COR-L47 (cell line): ENCODE results near the gene KLHL3.

Experiments used
- DNase-seq: peaks from one replicate; lab custom pipeline; 2025; lab: John Stamatoyannopoulos, UW

KLHL3 gene

GRCh38 chr5:137708796-137709559 is 26.9 kb downstream of the KLHL3 start:
- peak; percentile 90 for DNase-seq

GRCh38 chr5:137708062-137708461 is 27.8 kb downstream of the KLHL3 start:
- no peak for DNase-seq

GRCh38 chr5:137706841-137707240 is 29.0 kb downstream of the KLHL3 start:
- no peak for DNase-seq

- DNase-seq, result no peak
Observed at GRCh38 chr5:137705106-137705505, 30.8 kb downstream of the KLHL3 start.

GRCh38 chr5:137703565-137703964 is 32.3 kb downstream of the KLHL3 start:
- no peak for DNase-seq

- DNase-seq, result no peak
Observed at GRCh38 chr5:137700282-137700680, 35.6 kb downstream of the KLHL3 start.

- no peak for DNase-seq
Observed at GRCh38 chr5:137699336-137700281, 36.3 kb downstream of the KLHL3 start.

- no peak for DNase-seq
Observed at GRCh38 chr5:137696481-137696880, 39.4 kb downstream of the KLHL3 start.

GRCh38 chr5:137695651-137696428 is 40.0 kb downstream of the KLHL3 start:
- DNase-seq, result no peak

GRCh38 chr5:137693951-137694721 is 41.8 kb downstream of the KLHL3 start:
- DNase-seq, result no peak

GRCh38 chr5:137693307-137693950 is 42.5 kb downstream of the KLHL3 start:
- no peak for DNase-seq

- no peak for DNase-seq
Observed at GRCh38 chr5:137689306-137689705, 46.6 kb downstream of the KLHL3 start.

- DNase-seq, result no peak
Observed at GRCh38 chr5:137688210-137688840, 47.6 kb downstream of the KLHL3 start.

GRCh38 chr5:137684761-137685160 is 51.1 kb downstream of the KLHL3 start:
- no peak for DNase-seq

- DNase-seq, result no peak
Observed at GRCh38 chr5:137681191-137681590, 54.7 kb downstream of the KLHL3 start.

- DNase-seq, result no peak
Observed at GRCh38 chr5:137679910-137680309, 56.0 kb downstream of the KLHL3 start.

GRCh38 chr5:137679195-137679594 is 56.7 kb downstream of the KLHL3 start:
- DNase-seq, result no peak

GRCh38 chr5:137672881-137673280 is 63.0 kb downstream of the KLHL3 start:
- no peak for DNase-seq

- DNase-seq, result no peak
Observed at GRCh38 chr5:137672001-137672400, 63.9 kb downstream of the KLHL3 start.

GRCh38 chr5:137669811-137670210 is 66.1 kb downstream of the KLHL3 start:
- DNase-seq, result no peak
